ENCODE data around the gene MNS1. TPM values are rescaled to one million over a fixed set of nuclear protein-coding genes. Genes with fewer than 3 reads are reported as not detected.
"Not testable (repeated sequence)": the region's sequence is repeated elsewhere in the genome, so short reads cannot be mapped to it uniquely, and the experiment has no call there.

MNS1 gene
- total and polyA plus RNA-seq, 2 donors (not counting 1 experiment from before 2014, with no cell fraction given) = not detected

DNA sequence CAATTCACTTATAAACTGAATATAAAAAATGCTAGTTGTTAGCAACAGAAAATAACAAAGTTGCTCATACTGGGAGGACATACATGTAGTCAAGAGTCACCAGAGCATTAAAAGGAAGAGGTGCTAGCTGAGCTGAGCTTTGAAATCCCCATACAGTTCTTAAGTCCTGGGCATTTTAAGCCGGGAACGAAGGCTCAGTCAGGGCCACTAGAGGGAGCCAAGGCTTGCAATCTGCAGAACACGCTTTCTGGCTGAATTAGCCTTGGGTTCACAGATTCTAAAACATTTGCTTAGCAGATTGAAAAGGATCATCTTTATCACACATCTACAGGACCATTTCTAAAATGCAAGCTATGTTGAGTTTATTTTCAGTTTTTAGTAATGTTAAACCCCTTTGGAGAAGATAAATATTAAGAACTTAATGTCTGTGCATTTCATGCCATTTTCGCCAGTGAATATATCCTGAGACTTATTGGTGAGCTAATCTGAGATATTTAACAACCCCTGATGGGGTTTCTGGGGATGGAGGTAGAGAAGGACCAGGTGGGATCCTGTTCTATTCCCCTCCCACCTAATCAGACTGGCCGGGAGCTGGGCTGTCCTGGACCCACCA, 26.3 kb upstream of the MNS1 start:
- Histone ChIP-seq H3K4me3 (ENCODE audit: control extremely low read depth in 1 of 5, extremely low read depth in 1 of 5, insufficient read depth in 1 of 5, low read depth in 2 of 5, low read length in 4 of 5) (no peak overlapping the region), H3K4me1 (ENCODE audit: control insufficient read depth in 2 of 2, insufficient read depth in 2 of 2, low read length in 2 of 2) (no peaks in the 10 kb centered on the region), H3K27ac (ENCODE audit: low read length in 2 of 2) (no peak overlapping the region), H3K79me2 (ENCODE audit: control insufficient read depth, insufficient read depth, low read length) (no peaks in the 10 kb centered on the region), H3K27me3 (replicated peaks in 1 of 4; ENCODE audit: control extremely low read depth in 1 of 4, control insufficient read depth in 3 of 4, insufficient read depth in 4 of 4, low read length in 3 of 4) (no peaks in the 10 kb centered on the region), H3K9ac (ENCODE audit: low read length) (no peak overlapping the region), H3K9me3 (ENCODE audit: control extremely low read depth in 1 of 3, control insufficient read depth in 2 of 3, insufficient read depth in 1 of 3, low read length in 2 of 3) (no peaks in the 10 kb centered on the region), H2AFZ (ENCODE audit: insufficient read depth, low read depth, low read length, poor library complexity, severe bottlenecking) (no peak overlapping the region), H4K20me1 (ENCODE audit: control insufficient read depth, insufficient read depth, low read length, poor library complexity, severe bottlenecking) (no peaks in the 10 kb centered on the region), H3K4me2 (replicated peaks; ENCODE audit: low read depth, low read length, poor library complexity, severe bottlenecking) (no peak overlapping the region), H3K36me3 (replicated peaks in 1 of 2; ENCODE audit: control extremely low read depth in 1 of 2, control insufficient read depth in 1 of 2, extremely low read depth in 1 of 2, insufficient read depth in 2 of 2, low read length in 1 of 2) (no peaks in the 10 kb centered on the region)
- TF ChIP-seq EZH2 (IDR thresholded peaks at IDR 0.05; ENCODE audit: borderline replicate concordance, insufficient read depth, low read depth, low read length, poor library complexity, severe bottlenecking) = no peak
- TF ChIP-seq, protein P1, sequence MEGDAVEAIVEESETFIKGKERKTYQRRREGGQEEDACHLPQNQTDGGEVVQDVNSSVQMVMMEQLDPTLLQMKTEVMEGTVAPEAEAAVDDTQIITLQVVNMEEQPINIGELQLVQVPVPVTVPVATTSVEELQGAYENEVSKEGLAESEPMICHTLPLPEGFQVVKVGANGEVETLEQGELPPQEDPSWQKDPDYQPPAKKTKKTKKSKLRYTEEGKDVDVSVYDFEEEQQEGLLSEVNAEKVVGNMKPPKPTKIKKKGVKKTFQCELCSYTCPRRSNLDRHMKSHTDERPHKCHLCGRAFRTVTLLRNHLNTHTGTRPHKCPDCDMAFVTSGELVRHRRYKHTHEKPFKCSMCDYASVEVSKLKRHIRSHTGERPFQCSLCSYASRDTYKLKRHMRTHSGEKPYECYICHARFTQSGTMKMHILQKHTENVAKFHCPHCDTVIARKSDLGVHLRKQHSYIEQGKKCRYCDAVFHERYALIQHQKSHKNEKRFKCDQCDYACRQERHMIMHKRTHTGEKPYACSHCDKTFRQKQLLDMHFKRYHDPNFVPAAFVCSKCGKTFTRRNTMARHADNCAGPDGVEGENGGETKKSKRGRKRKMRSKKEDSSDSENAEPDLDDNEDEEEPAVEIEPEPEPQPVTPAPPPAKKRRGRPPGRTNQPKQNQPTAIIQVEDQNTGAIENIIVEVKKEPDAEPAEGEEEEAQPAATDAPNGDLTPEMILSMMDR (IDR thresholded peaks at IDR 0.05) = peak; percentile 90
- peak; percentile 75 for DNase-seq
- Mint-ChIP-seq H3K4me3 (no peak overlapping the region), H3K27me3 (no peaks in the 10 kb centered on the region), H3K9me3 (ENCODE audit: insufficient read depth) (no peaks in the 10 kb centered on the region), H3K4me1 (no peaks in the 10 kb centered on the region), H3K27ac (no peak overlapping the region)
- ChIA-PET CTCF (interaction anchor here (0.5 to 9.9 kb wide), 25 partner anchors 8 to 1051 kb away, joined by 3 to 108 read pairs (median 4); partner anchors contain the start of gene MNS1), POLR2A (interaction anchor here (0.6 kb wide), 2 partner anchors 93 to 435 kb away, joined by 5 read pairs; no protein-coding TSS in a partner anchor)
- intact Hi-C loops (cut with micrococcal nuclease) = loop anchor here (1.0 to 5.0 kb wide), 3 partner anchors 378 to 1036 kb away; no protein-coding TSS in a partner anchor
- 33% methylated on average over 3 of the region's 5 CpGs for WGBS (ENCODE audit: insufficient coverage)
- peak; percentile 81 for ATAC-seq (ENCODE audit: low read depth)

DNA sequence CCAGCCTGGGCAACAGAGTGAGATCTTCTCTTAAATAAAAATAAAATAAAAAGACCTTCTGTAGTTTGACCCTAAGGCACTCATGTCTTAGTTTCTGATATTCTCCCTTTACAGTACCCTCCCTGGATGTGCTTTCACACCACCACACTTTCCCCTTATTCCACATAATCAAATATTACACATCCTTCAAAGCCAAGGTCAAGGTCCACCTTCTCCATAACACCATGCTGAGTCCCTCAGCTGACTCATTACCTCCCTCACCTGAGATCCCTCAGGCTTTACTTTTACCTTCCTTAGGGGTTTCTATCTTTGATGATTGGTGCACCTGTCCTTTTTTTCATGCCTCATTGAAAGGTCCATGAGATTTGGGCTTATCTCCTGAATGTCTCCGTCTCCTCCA, 25.5 kb upstream of the MNS1 start:
- intact Hi-C loops (cut with micrococcal nuclease) = loop anchor here (5.0 kb wide), 1 partner anchor 817 kb away; no protein-coding TSS in a partner anchor
- Histone ChIP-seq H3K4me1 (ENCODE audit: control insufficient read depth in 2 of 2, insufficient read depth in 2 of 2, low read length in 2 of 2) (no peaks in the 10 kb centered on the region), H3K4me2 (replicated peaks; ENCODE audit: low read depth, low read length, poor library complexity, severe bottlenecking) (no peak overlapping the region), H3K4me3 (ENCODE audit: control extremely low read depth in 1 of 5, extremely low read depth in 1 of 5, insufficient read depth in 1 of 5, low read depth in 2 of 5, low read length in 4 of 5) (no peak overlapping the region), H3K27ac (ENCODE audit: low read length in 2 of 2) (no peak overlapping the region), H2AFZ (ENCODE audit: insufficient read depth, low read depth, low read length, poor library complexity, severe bottlenecking) (no peak overlapping the region), H3K9ac (ENCODE audit: low read length) (no peak overlapping the region), H4K20me1 (ENCODE audit: control insufficient read depth, insufficient read depth, low read length, poor library complexity, severe bottlenecking) (no peaks in the 10 kb centered on the region), H3K9me3 (ENCODE audit: control extremely low read depth in 1 of 3, control insufficient read depth in 2 of 3, insufficient read depth in 1 of 3, low read length in 2 of 3) (peaks cover 0 to 3% (median 0%) of the 10 kb centered on the region in 3 donors), H3K36me3 (replicated peaks in 1 of 2; ENCODE audit: control extremely low read depth in 1 of 2, control insufficient read depth in 1 of 2, extremely low read depth in 1 of 2, insufficient read depth in 2 of 2, low read length in 1 of 2) (no peaks in the 10 kb centered on the region), H3K79me2 (ENCODE audit: control insufficient read depth, insufficient read depth, low read length) (no peaks in the 10 kb centered on the region), H3K27me3 (replicated peaks in 1 of 4; ENCODE audit: control extremely low read depth in 1 of 4, control insufficient read depth in 3 of 4, insufficient read depth in 4 of 4, low read length in 3 of 4) (no peaks in the 10 kb centered on the region)
- Mint-ChIP-seq H3K4me1 (no peaks in the 10 kb centered on the region), H3K9me3 (ENCODE audit: insufficient read depth) (no peaks in the 10 kb centered on the region), H3K27me3 (no peaks in the 10 kb centered on the region), H3K4me3 (no peak overlapping the region), H3K27ac (no peak overlapping the region)
- ATAC-seq (ENCODE audit: low read depth) = no peak
- no peak for TF ChIP-seq EZH2 (IDR thresholded peaks at IDR 0.05; ENCODE audit: borderline replicate concordance, insufficient read depth, low read depth, low read length, poor library complexity, severe bottlenecking)
- TF ChIP-seq, protein P1 (IDR thresholded peaks at IDR 0.05) = no peak
- CTCF ChIA-PET = interaction anchor here (0.6 to 9.9 kb wide), 23 partner anchors 8 to 1051 kb away, joined by 3 to 108 read pairs (median 4); partner anchors contain the start of gene MNS1
- POLR2A ChIA-PET = interaction anchor here (0.6 kb wide), 1 partner anchor 436 kb away, joined by 5 read pairs; no protein-coding TSS in a partner anchor
- WGBS (ENCODE audit: insufficient coverage) = 100% methylated on average over 1 of the region's 1 CpG
- no peak for DNase-seq

DNA sequence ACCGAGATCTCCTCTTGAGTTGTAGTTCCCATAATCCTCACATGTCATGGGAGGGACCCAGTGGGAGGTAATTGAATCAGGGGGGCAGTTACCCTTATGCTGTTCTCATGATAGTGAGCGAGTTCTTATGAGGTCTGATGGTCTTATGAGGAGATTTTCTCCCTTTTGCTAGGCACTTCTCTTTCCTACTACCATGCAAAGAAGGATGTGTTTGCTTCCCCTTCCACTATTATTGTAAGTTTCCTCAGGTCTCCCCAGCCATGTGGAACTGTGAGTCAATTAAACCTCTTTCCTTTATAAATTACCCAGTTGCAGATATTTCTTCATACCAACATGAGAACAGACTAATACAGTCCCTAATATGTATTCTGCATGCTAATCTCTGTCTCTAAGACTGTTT, 21.3 kb upstream of the MNS1 start:
- H3K27me3 ChIP-seq (replicated peaks in 1 of 4; ENCODE audit: control extremely low read depth in 1 of 4, control insufficient read depth in 3 of 4, insufficient read depth in 4 of 4, low read length in 3 of 4); intact Hi-C loops (cut with micrococcal nuclease); DNase-seq; H3K27ac ChIP-seq (ENCODE audit: low read length in 2 of 2); H3K4me3 ChIP-seq (ENCODE audit: control extremely low read depth in 1 of 5, extremely low read depth in 1 of 5, insufficient read depth in 1 of 5, low read depth in 2 of 5, low read length in 4 of 5); H3K4me1 Mint-ChIP-seq; ATAC-seq (ENCODE audit: low read depth); H3K4me3 Mint-ChIP-seq; H3K79me2 ChIP-seq (ENCODE audit: control insufficient read depth, insufficient read depth, low read length); CTCF ChIA-PET; H3K36me3 ChIP-seq (replicated peaks in 1 of 2; ENCODE audit: control extremely low read depth in 1 of 2, control insufficient read depth in 1 of 2, extremely low read depth in 1 of 2, insufficient read depth in 2 of 2, low read length in 1 of 2); H4K20me1 ChIP-seq (ENCODE audit: control insufficient read depth, insufficient read depth, low read length, poor library complexity, severe bottlenecking); H3K4me1 ChIP-seq (ENCODE audit: control insufficient read depth in 2 of 2, insufficient read depth in 2 of 2, low read length in 2 of 2); H3K9ac ChIP-seq (ENCODE audit: low read length); H3K9me3 ChIP-seq (ENCODE audit: control extremely low read depth in 1 of 3, control insufficient read depth in 2 of 3, insufficient read depth in 1 of 3, low read length in 2 of 3); H3K4me2 ChIP-seq (replicated peaks; ENCODE audit: low read depth, low read length, poor library complexity, severe bottlenecking); H3K27me3 Mint-ChIP-seq; POLR2A ChIA-PET; H2AFZ ChIP-seq (ENCODE audit: insufficient read depth, low read depth, low read length, poor library complexity, severe bottlenecking); H3K9me3 Mint-ChIP-seq (ENCODE audit: insufficient read depth); H3K27ac Mint-ChIP-seq: not testable (repeated sequence)
- WGBS (ENCODE audit: insufficient coverage) = no CpG with 5 or more reads among the region's 2 CpGs

Measured in B cell (primary cell).